Neural crest cell (in vitro differentiated cells): ENCODE results near the gene B3GALNT1. TPM values are rescaled to one million over a fixed set of nuclear protein-coding genes. Genes with fewer than 3 reads are reported as not detected.

ENCODE experiments used
- DNase-seq: peaks from one replicate; pipeline ENCODE4 v3.0.0; 2021; ENCODE audit warnings: low read depth, mixed read lengths, low spot score
- H3K27ac Mint-ChIP-seq: one replicate; pipeline ENCODE4 v1.8.0; 2021; ENCODE audit warnings: mild to moderate bottlenecking, mixed read lengths; ENCODE audit not compliant: unreplicated experiment
- H3K27me3 Mint-ChIP-seq: 2 replicates; pipeline ENCODE4 v1.8.0; 2021; ENCODE audit warnings: low read depth, mild to moderate bottlenecking, mixed read lengths
- H3K36me3 Mint-ChIP-seq: 2 replicates; pipeline ENCODE4 v1.8.0; 2021; ENCODE audit warnings: low read depth, mild to moderate bottlenecking, mixed read lengths
- H3K4me1 Mint-ChIP-seq: 2 replicates; pipeline ENCODE4 v1.8.0; 2021; ENCODE audit warnings: mixed read lengths
- H3K4me3 Mint-ChIP-seq: one replicate; pipeline ENCODE4 v1.8.0; 2021; ENCODE audit warnings: mild to moderate bottlenecking, mixed read lengths
- H3K9me3 Mint-ChIP-seq: 2 replicates; pipeline ENCODE4 v1.8.0; 2021; ENCODE audit warnings: mixed read lengths
- CTCF ChIP-seq: fragments of 200-600 bp; sonication (generic); conservative IDR thresholded peaks from 2 replicates; pipeline ENCODE4 v1.5.0; 2021; ENCODE audit warnings: antibody characterized with exemption, mild to moderate bottlenecking
- total RNA-seq: library from RNA; stranded (reverse); gene quantifications from 2 replicates; pipeline ENCODE4 v1.2.1, GENCODE V29; 2021

Gene B3GALNT1
- total RNA-seq, 1 donor from 2014 or later = 27.1 TPM

- Mint-ChIP-seq H3K36me3 (peaks cover 13% of the 10 kb centered on the region), H3K27me3 (no peaks in the 10 kb centered on the region), H3K4me3 (no peak overlapping the region), H3K4me1 (no peaks in the 10 kb centered on the region), H3K27ac (no peak overlapping the region), H3K9me3 (no peaks in the 10 kb centered on the region)
- no peak for TF ChIP-seq CTCF
- DNase-seq = no peak
Measured at GRCh38 chr3:161070252-161070930, 34.8 kb downstream of the B3GALNT1 start.

- H3K36me3 Mint-ChIP-seq = peaks cover 15% of the 10 kb centered on the region
- no peak for DNase-seq
- no peaks in the 10 kb centered on the region for H3K9me3 Mint-ChIP-seq
- H3K27ac Mint-ChIP-seq = no peak overlapping the region
- no peaks in the 10 kb centered on the region for H3K27me3 Mint-ChIP-seq
- no peak for TF ChIP-seq CTCF
- H3K4me1 Mint-ChIP-seq = no peaks in the 10 kb centered on the region
- no peak overlapping the region for H3K4me3 Mint-ChIP-seq
Measured at GRCh38 chr3:161069511-161070251, 35.5 kb downstream of the B3GALNT1 start.

GRCh38 chr3:161067335-161067734 lies 37.8 kb downstream of the B3GALNT1 start:
- TF ChIP-seq CTCF = no peak
- H3K4me1 Mint-ChIP-seq = no peaks in the 10 kb centered on the region
- peaks cover 15% of the 10 kb centered on the region for H3K36me3 Mint-ChIP-seq
- no peak overlapping the region for H3K27ac Mint-ChIP-seq
- H3K27me3 Mint-ChIP-seq = no peaks in the 10 kb centered on the region
- H3K9me3 Mint-ChIP-seq = no peaks in the 10 kb centered on the region
- no peak overlapping the region for H3K4me3 Mint-ChIP-seq
- no peak for DNase-seq

GRCh38 chr3:161066930-161067329 lies 38.2 kb downstream of the B3GALNT1 start:
- H3K9me3 Mint-ChIP-seq = no peaks in the 10 kb centered on the region
- peaks cover 15% of the 10 kb centered on the region for H3K36me3 Mint-ChIP-seq
- no peak overlapping the region for H3K4me3 Mint-ChIP-seq
- no peaks in the 10 kb centered on the region for H3K27me3 Mint-ChIP-seq
- no peak for TF ChIP-seq CTCF
- no peaks in the 10 kb centered on the region for H3K4me1 Mint-ChIP-seq
- DNase-seq = no peak
- no peak overlapping the region for H3K27ac Mint-ChIP-seq

GRCh38 chr3:161064413-161064812 lies 40.7 kb downstream of the B3GALNT1 start:
- peaks cover 12% of the 10 kb centered on the region for H3K36me3 Mint-ChIP-seq
- no peak overlapping the region for H3K4me3 Mint-ChIP-seq
- no peaks in the 10 kb centered on the region for H3K4me1 Mint-ChIP-seq
- DNase-seq = no peak
- no peak overlapping the region for H3K27ac Mint-ChIP-seq
- H3K9me3 Mint-ChIP-seq = no peaks in the 10 kb centered on the region
- no peaks in the 10 kb centered on the region for H3K27me3 Mint-ChIP-seq
- TF ChIP-seq CTCF = no peak
